ENCODE measurements around the gene HEPH.

GRCh38 chrX:66221856-66222255 lies 57.8 kb downstream of the HEPH start:
- TF ChIP-seq, protein P1, sequence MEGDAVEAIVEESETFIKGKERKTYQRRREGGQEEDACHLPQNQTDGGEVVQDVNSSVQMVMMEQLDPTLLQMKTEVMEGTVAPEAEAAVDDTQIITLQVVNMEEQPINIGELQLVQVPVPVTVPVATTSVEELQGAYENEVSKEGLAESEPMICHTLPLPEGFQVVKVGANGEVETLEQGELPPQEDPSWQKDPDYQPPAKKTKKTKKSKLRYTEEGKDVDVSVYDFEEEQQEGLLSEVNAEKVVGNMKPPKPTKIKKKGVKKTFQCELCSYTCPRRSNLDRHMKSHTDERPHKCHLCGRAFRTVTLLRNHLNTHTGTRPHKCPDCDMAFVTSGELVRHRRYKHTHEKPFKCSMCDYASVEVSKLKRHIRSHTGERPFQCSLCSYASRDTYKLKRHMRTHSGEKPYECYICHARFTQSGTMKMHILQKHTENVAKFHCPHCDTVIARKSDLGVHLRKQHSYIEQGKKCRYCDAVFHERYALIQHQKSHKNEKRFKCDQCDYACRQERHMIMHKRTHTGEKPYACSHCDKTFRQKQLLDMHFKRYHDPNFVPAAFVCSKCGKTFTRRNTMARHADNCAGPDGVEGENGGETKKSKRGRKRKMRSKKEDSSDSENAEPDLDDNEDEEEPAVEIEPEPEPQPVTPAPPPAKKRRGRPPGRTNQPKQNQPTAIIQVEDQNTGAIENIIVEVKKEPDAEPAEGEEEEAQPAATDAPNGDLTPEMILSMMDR (IDR thresholded peaks at IDR 0.05; ENCODE audit: control extremely low read depth in 1 of 3, insufficient read depth in 1 of 3, low read depth in 1 of 3, low read length in 3 of 3) = no peak
- TF ChIP-seq EP300 (IDR thresholded peaks at IDR 0.05; ENCODE audit: borderline replicate concordance in 1 of 2, low read depth in 2 of 2, low read length in 2 of 2) (no peak), JUN (IDR thresholded peaks at IDR 0.05; ENCODE audit: low read depth, low read length) (no peak), ATF2 (IDR thresholded peaks at IDR 0.05; ENCODE audit: low read length) (no peak)
